HG03159 (cell line): ENCODE measurements around the gene BEGAIN.

Experiments used
- ATAC-seq: cut with Tn5 transposase; IDR thresholded peaks from one replicate; pipeline ENCODE4 v1.9.1; 2021; ENCODE audit warnings: mild to moderate bottlenecking, moderate library complexity; ENCODE audit not compliant: unreplicated experiment

Gene BEGAIN

GRCh38 chr14:100587086-100587762 lies at the start of gene BEGAIN:
Gene BEGAIN (minus strand): TSS chr14:100587417. CDS start chr14:100587290, 127 bp downstream.
- ATAC-seq = no peak

- no peak for ATAC-seq
These were observed 49.3 kb upstream of the BEGAIN start for GRCh38 chr14:100636559-100636958.

- no peak for ATAC-seq
These were observed 46.8 kb upstream of the BEGAIN start for GRCh38 chr14:100634026-100634425.

GRCh38 chr14:100633406-100633805 lies 46.2 kb upstream of the BEGAIN start:
- ATAC-seq = no peak

GRCh38 chr14:100629696-100630095 lies 42.5 kb upstream of the BEGAIN start:
- no peak for ATAC-seq

GRCh38 chr14:100629098-100629497 lies 41.9 kb upstream of the BEGAIN start:
- ATAC-seq = no peak

GRCh38 chr14:100628225-100628624 lies 41.0 kb upstream of the BEGAIN start:
- ATAC-seq = no peak

GRCh38 chr14:100626614-100627013 lies 39.4 kb upstream of the BEGAIN start:
- ATAC-seq = no peak

GRCh38 chr14:100623961-100624360 lies 36.7 kb upstream of the BEGAIN start:
- ATAC-seq = no peak

GRCh38 chr14:100623557-100623956 lies 36.3 kb upstream of the BEGAIN start:
- no peak for ATAC-seq

- ATAC-seq = no peak
These were observed 35.7 kb upstream of the BEGAIN start for GRCh38 chr14:100622708-100623485.

- no peak for ATAC-seq
These were observed 35.0 kb upstream of the BEGAIN start for GRCh38 chr14:100622224-100622623.

- ATAC-seq = no peak
These were observed 34.6 kb upstream of the BEGAIN start for GRCh38 chr14:100621806-100622205.

- ATAC-seq = no peak
These were observed 33.3 kb upstream of the BEGAIN start for GRCh38 chr14:100620255-100621100.

- ATAC-seq = no peak
These were observed 32.4 kb upstream of the BEGAIN start for GRCh38 chr14:100619396-100620254.

- ATAC-seq = no peak
These were observed 31.6 kb upstream of the BEGAIN start for GRCh38 chr14:100618763-100619320.

GRCh38 chr14:100618318-100618693 lies 31.1 kb upstream of the BEGAIN start:
- ATAC-seq = no peak

GRCh38 chr14:100617410-100618317 lies 30.4 kb upstream of the BEGAIN start:
- ATAC-seq = no peak

GRCh38 chr14:100616854-100617409 lies 29.7 kb upstream of the BEGAIN start:
- ATAC-seq = no peak
